ENCODE data around the gene C1GALT1.

C1GALT1 gene

GRCh38 chr7:7272294-7272693 is 90.0 kb downstream of the C1GALT1 start:
- DNase-seq (ENCODE audit: low read depth, low spot score), result no peak

- DNase-seq (ENCODE audit: low read depth, low spot score), result peak; percentile 18
These were observed 92.4 kb downstream of the C1GALT1 start for GRCh38 chr7:7274782-7275181.

GRCh38 chr7:7276161-7276560 is 93.8 kb downstream of the C1GALT1 start:
- DNase-seq (ENCODE audit: low read depth, low spot score), result peak; percentile 75

- no peak for DNase-seq (ENCODE audit: low read depth, low spot score)
These were observed 108.2 kb downstream of the C1GALT1 start for GRCh38 chr7:7290429-7291122.

- no peak for DNase-seq (ENCODE audit: low read depth, low spot score)
These were observed 109.7 kb downstream of the C1GALT1 start for GRCh38 chr7:7292085-7292484.

GRCh38 chr7:7292608-7293007 is 110.3 kb downstream of the C1GALT1 start:
- DNase-seq (ENCODE audit: low read depth, low spot score), result no peak

- DNase-seq (ENCODE audit: low read depth, low spot score), result no peak
These were observed 110.7 kb downstream of the C1GALT1 start for GRCh38 chr7:7293092-7293491.

- no peak for DNase-seq (ENCODE audit: low read depth, low spot score)
These were observed 112.6 kb downstream of the C1GALT1 start for GRCh38 chr7:7294911-7295310.
